ENCODE data around the gene C3.
A peak's percentile ranks its signal among the peaks of the same experiment; 100 is the strongest.

The C3 gene

GRCh38 chr19:6734096-6734696, 13.7 kb upstream of the C3 start:
- no peak for DNase-seq
- in situ Hi-C loops (cut with MboI; ENCODE audit: low pct_unique_long_range_greater_than_20kb, low sequenced_read_pairs) = no loop called here

GRCh38 chr19:6733338-6734095, 13.1 kb upstream of the C3 start:
- DNase-seq = no peak
- in situ Hi-C loops (cut with MboI; ENCODE audit: low pct_unique_long_range_greater_than_20kb, low sequenced_read_pairs) = no loop called here

GRCh38 chr19:6732803-6733337, 12.4 kb upstream of the C3 start:
- DNase-seq = no peak
- in situ Hi-C loops (cut with MboI; ENCODE audit: low pct_unique_long_range_greater_than_20kb, low sequenced_read_pairs) = no loop called here

- in situ Hi-C loops (cut with MboI; ENCODE audit: low pct_unique_long_range_greater_than_20kb, low sequenced_read_pairs) = no loop called here
- no peak for DNase-seq
Observed at GRCh38 chr19:6731822-6732221, 11.4 kb upstream of the C3 start.

GRCh38 chr19:6730941-6731670, 10.7 kb upstream of the C3 start:
- DNase-seq = no peak
- in situ Hi-C loops (cut with MboI; ENCODE audit: low pct_unique_long_range_greater_than_20kb, low sequenced_read_pairs) = no loop called here

GRCh38 chr19:6730153-6730804, 9.8 kb upstream of the C3 start:
- in situ Hi-C loops (cut with MboI; ENCODE audit: low pct_unique_long_range_greater_than_20kb, low sequenced_read_pairs) = no loop called here
- DNase-seq = no peak

- DNase-seq = no peak
- in situ Hi-C loops (cut with MboI; ENCODE audit: low pct_unique_long_range_greater_than_20kb, low sequenced_read_pairs) = no loop called here
Observed at GRCh38 chr19:6729573-6730152, 9.2 kb upstream of the C3 start.

- in situ Hi-C loops (cut with MboI; ENCODE audit: low pct_unique_long_range_greater_than_20kb, low sequenced_read_pairs) = no loop called here
- DNase-seq = peak; percentile 81
Observed at GRCh38 chr19:6728346-6728745, 7.9 kb upstream of the C3 start.

GRCh38 chr19:6725513-6726231, 5.2 kb upstream of the C3 start:
- in situ Hi-C loops (cut with MboI; ENCODE audit: low pct_unique_long_range_greater_than_20kb, low sequenced_read_pairs) = no loop called here
- DNase-seq = no peak

- in situ Hi-C loops (cut with MboI; ENCODE audit: low pct_unique_long_range_greater_than_20kb, low sequenced_read_pairs) = no loop called here
- no peak for DNase-seq
Observed at GRCh38 chr19:6724631-6725492, 4.4 kb upstream of the C3 start.

- peak; percentile 78 for DNase-seq
- in situ Hi-C loops (cut with MboI; ENCODE audit: low pct_unique_long_range_greater_than_20kb, low sequenced_read_pairs) = no loop called here
Observed at GRCh38 chr19:6723738-6724137, 3.3 kb upstream of the C3 start.

GRCh38 chr19:6723108-6723618, 2.7 kb upstream of the C3 start:
- in situ Hi-C loops (cut with MboI; ENCODE audit: low pct_unique_long_range_greater_than_20kb, low sequenced_read_pairs) = no loop called here
- peak; percentile 53 for DNase-seq

GRCh38 chr19:6721773-6722172, 1.3 kb upstream of the C3 start:
- DNase-seq = peak; percentile 71
- in situ Hi-C loops (cut with MboI; ENCODE audit: low pct_unique_long_range_greater_than_20kb, low sequenced_read_pairs) = no loop called here

- in situ Hi-C loops (cut with MboI; ENCODE audit: low pct_unique_long_range_greater_than_20kb, low sequenced_read_pairs) = no loop called here
- no peak for DNase-seq
Observed at GRCh38 chr19:6721138-6721474, 656 bp upstream of the C3 start.

GRCh38 chr19:6719992-6720368, 470 bp downstream of the C3 start:
- no peak for DNase-seq
- in situ Hi-C loops (cut with MboI; ENCODE audit: low pct_unique_long_range_greater_than_20kb, low sequenced_read_pairs) = no loop called here

GRCh38 chr19:6719540-6719861, 949 bp downstream of the C3 start:
- no peak for DNase-seq
- in situ Hi-C loops (cut with MboI; ENCODE audit: low pct_unique_long_range_greater_than_20kb, low sequenced_read_pairs) = no loop called here

GRCh38 chr19:6718741-6719539, 1.5 kb downstream of the C3 start:
- no peak for DNase-seq
- in situ Hi-C loops (cut with MboI; ENCODE audit: low pct_unique_long_range_greater_than_20kb, low sequenced_read_pairs) = no loop called here

Data from KBM-7 (cell line).